HCT116 (cell line): ENCODE data around the gene GPC1. TPM values are rescaled to one million over a fixed set of nuclear protein-coding genes. Genes with fewer than 3 reads are reported as not detected.

Experiments used
- ATAC-seq: fragments of 200-7000 bp; cut with Tn5 transposase; 2 replicates; pipeline ENCODE4 v1.9.1; 2020; ENCODE audit warnings: mild to moderate bottlenecking, moderate library complexity
- BruUV-seq: library from RNA; stranded (reverse); fragments of 400-500 nt; replicated peaks from 2 replicates; lab custom pipeline; 2021; lab: Mats Ljungman, UMichigan
- CTCF ChIA-PET: fragments of 300-600 bp; sonication (Branson Sonifier 250); formaldehyde crosslinking; loops from one replicate; lab custom pipeline; 2021; ENCODE audit warnings: antibody characterized with exemption; lab: Charles Lee
- POLR2A ChIA-PET: fragments of 300-600, 350-600 bp; sonication (Branson Sonifier 250); formaldehyde crosslinking; loops from one replicate; lab custom pipeline; 2021; ENCODE audit warnings: antibody characterized with exemption; lab: Charles Lee
- RAD21 ChIA-PET, 2 experiments: fragments of 300-600 bp; sonication (Branson Sonifier 250); formaldehyde crosslinking; loops; one replicate each; lab custom pipeline; 2023; ENCODE audit warnings: low total read pairs in 2 of 2; ENCODE audit not compliant: uncharacterized antibody in 2 of 2, unreplicated experiment in 2 of 2, low non-redundant PET in 1 of 2; lab: Charles Lee
- DNase-seq: peaks from one replicate; pipeline ENCODE4 v3.0.0-alpha.2; 2010; ENCODE audit warnings: low read depth, low spot score
- H2AFZ ChIP-seq: fragments of 200-600 bp; shearing (Covaris generic), sonication (generic); 2 replicates; pipeline ENCODE4 v1.6.1; 2017; ENCODE audit warnings: low read depth, mixed run types, mixed read lengths, antibody characterized with exemption, low read length; ENCODE audit not compliant: poor library complexity, severe bottlenecking
- H3K27ac ChIP-seq: 2 replicates; pipeline ENCODE4 v1.5.1; 2012; ENCODE audit warnings: low read depth, low read length
- H3K27me3 ChIP-seq: fragments of 200-600 bp; sonication (generic); 2 replicates; pipeline ENCODE4 v1.6.1; 2016; ENCODE audit warnings: mixed run types, low read length, mixed read lengths; ENCODE audit not compliant: insufficient read depth
- H3K36me3 ChIP-seq, 2 experiments: fragments of 200-500 bp in 1 of 2; fragments of 200-600 bp in 1 of 2; sonication (Bioruptor generic) in 1 of 2; sonication (generic) in 1 of 2; 2 replicates each; pipeline versions ENCODE4 v1.5.1 to v1.6.1; 2014 to 2016; ENCODE audit warnings: low read length in 2 of 2, inconsistent platforms in 1 of 2, mixed read lengths in 1 of 2, mixed run types in 1 of 2; ENCODE audit not compliant: insufficient read depth in 2 of 2, control insufficient read depth in 1 of 2
- H3K4me1 ChIP-seq, 2 experiments: fragments of 200-600 bp in 1 of 2; sonication (generic) in 1 of 2; 2 replicates each; pipeline versions ENCODE4 v1.5.1 to v1.6.1; 2012 to 2017; ENCODE audit warnings: low read length in 2 of 2, inconsistent platforms in 1 of 2, mild to moderate bottlenecking in 1 of 2, mixed read lengths in 1 of 2, mixed run types in 1 of 2, moderate library complexity in 1 of 2; ENCODE audit not compliant: insufficient read depth in 2 of 2, control insufficient read depth in 1 of 2
- H3K4me2 ChIP-seq: fragments of 200-600 bp; sonication (generic); 2 replicates; pipeline ENCODE4 v1.6.1; 2017; ENCODE audit warnings: mixed run types, low read length, mixed read lengths
- H3K4me3 ChIP-seq, 2 experiments: fragments of 200-600 bp in 1 of 2; sonication (generic) in 1 of 2; replicated peaks in 1 of 2; 2 replicates each; pipeline ENCODE4 v1.5.1; 2011 to 2016; ENCODE audit warnings: low read length in 2 of 2, control low read depth in 1 of 2, low read depth in 1 of 2, mild to moderate bottlenecking in 1 of 2, mixed read lengths in 1 of 2, mixed run types in 1 of 2
- H3K79me2 ChIP-seq: fragments of 200-600 bp; sonication (generic); 2 replicates; pipeline ENCODE4 v1.6.1; 2017; ENCODE audit warnings: mild to moderate bottlenecking, mixed run types, low read length, moderate library complexity, mixed read lengths; ENCODE audit not compliant: insufficient read depth
- H3K9ac ChIP-seq: fragments of 200-600 bp; sonication (generic); 2 replicates; pipeline ENCODE4 v1.6.1; 2016; ENCODE audit warnings: low read length, mixed read lengths
- H3K9me2 ChIP-seq: fragments of 200-600 bp; sonication (generic), shearing (Covaris generic); 2 replicates; pipeline ENCODE4 v1.6.1; 2017; ENCODE audit warnings: mixed run types, mild to moderate bottlenecking, moderate library complexity; ENCODE audit not compliant: insufficient read depth
- H3K9me3 ChIP-seq, 2 experiments: fragments of 200-500 bp in 1 of 2; fragments of 200-600 bp in 1 of 2; sonication (Bioruptor generic) in 1 of 2; sonication (generic) in 1 of 2; 2 replicates each; pipeline ENCODE4 v1.6.1; 2014 to 2017; ENCODE audit warnings: low read length in 2 of 2, mixed read lengths in 2 of 2, inconsistent platforms in 1 of 2, low read depth in 1 of 2, mild to moderate bottlenecking in 1 of 2, mixed run types in 1 of 2, moderate library complexity in 1 of 2; ENCODE audit not compliant: control insufficient read depth in 1 of 2, insufficient read depth in 1 of 2
- H4K20me1 ChIP-seq: fragments of 200-600 bp; sonication (generic), shearing (Covaris generic); 2 replicates; pipeline ENCODE4 v1.6.1; 2017; ENCODE audit warnings: mixed run types, mild to moderate bottlenecking, moderate library complexity; ENCODE audit not compliant: insufficient read depth
- CBX3 ChIP-seq: IDR thresholded peaks from 2 replicates; pipeline ENCODE4 v1.6.1; 2012; ENCODE audit warnings: low read depth
- ELF1 ChIP-seq: IDR thresholded peaks from 2 replicates; pipeline ENCODE4 v1.6.1; 2012; ENCODE audit warnings: low read depth, borderline replicate concordance
- EZH2 ChIP-seq: fragments of 200-600 bp; sonication (generic); IDR thresholded peaks from 2 replicates; pipeline ENCODE4 v1.6.1; 2017; ENCODE audit warnings: antibody characterized with exemption, mixed run types
- JUND ChIP-seq: IDR thresholded peaks from 2 replicates; pipeline ENCODE4 v1.6.1; 2012
- POLR2AphosphoS5 ChIP-seq: IDR thresholded peaks from 2 replicates; pipeline ENCODE4 v1.6.1; 2011; ENCODE audit warnings: mild to moderate bottlenecking, low read depth, low read length, moderate library complexity
- RAD21 ChIP-seq: IDR thresholded peaks from 2 replicates; pipeline ENCODE4 v1.6.1; 2012; ENCODE audit warnings: low read depth, mild to moderate bottlenecking
- REST ChIP-seq: IDR thresholded peaks from 2 replicates; pipeline ENCODE4 v1.6.1; 2012; ENCODE audit warnings: low read depth
- SIN3A ChIP-seq: IDR thresholded peaks from 2 replicates; pipeline ENCODE4 v1.6.1; 2012; ENCODE audit warnings: low read depth
- SP1 ChIP-seq: IDR thresholded peaks from 2 replicates; pipeline ENCODE4 v1.6.1; 2012; ENCODE audit warnings: low read depth
- SRF ChIP-seq: IDR thresholded peaks from 2 replicates; pipeline ENCODE4 v1.6.1; 2012; ENCODE audit warnings: low read depth
- ZFX ChIP-seq: fragments of 450-650 bp; IDR thresholded peaks from 2 replicates; pipeline ENCODE4 v1.6.1; 2017
- ZNF274 ChIP-seq: fragments of 200-500 bp; sonication (Bioruptor generic); IDR thresholded peaks from 2 replicates; pipeline ENCODE4 v1.6.1; 2014; ENCODE audit warnings: mild to moderate bottlenecking, low read depth, low read length, inconsistent platforms
- intact Hi-C: fragments of 100-400 bp; cut with micrococcal nuclease; formaldehyde crosslinking; loops from 2 replicates; pipeline ENCODE4 v1.10.0; 2022
- total RNA-seq: library from RNA; stranded (reverse); gene quantifications from one replicate; pipeline ENCODE4 v1.2.1, GENCODE V29; 2021; ENCODE audit not compliant: unreplicated experiment
- TF ChIP-seq, protein P1 (sequence below): IDR thresholded peaks from 2 replicates; pipeline ENCODE4 v1.6.1; 2011; ENCODE audit warnings: mild to moderate bottlenecking, low read length, moderate library complexity; ENCODE audit not compliant: insufficient replicate concordance; ENCODE audit errors: extremely low read depth
- TF ChIP-seq, protein P2 (sequence below): IDR thresholded peaks from 2 replicates; pipeline ENCODE4 v1.6.1; 2012

The GPC1 gene
- total RNA-seq, 1 experiment from 2014 or later, result 79.1 TPM

- no peaks in the 10 kb centered on the region for H3K27me3 ChIP-seq
- no peak overlapping the region for H2AFZ ChIP-seq
- intact Hi-C loops, result no loop called here
- H3K79me2 ChIP-seq, result no peaks in the 10 kb centered on the region
- no peaks in the 10 kb centered on the region for H3K9me3 ChIP-seq
- RAD21 ChIA-PET, result no interaction called here
- H3K4me3 ChIP-seq, result no peak overlapping the region
- H4K20me1 ChIP-seq, result no peaks in the 10 kb centered on the region
- no TSS peak for BruUV-seq
- DNase-seq (no peak), ATAC-seq (no peak)
- no peak overlapping the region for H3K27ac ChIP-seq
- no peaks in the 10 kb centered on the region for H3K9me2 ChIP-seq
- no peak overlapping the region for H3K9ac ChIP-seq
- peaks cover 6 to 20% of the 10 kb centered on the region in 2 experiments for H3K4me1 ChIP-seq
- no peaks in the 10 kb centered on the region for H3K36me3 ChIP-seq
- H3K4me2 ChIP-seq, result no peak overlapping the region
- no peak for TF ChIP-seq SIN3A
- no peak for TF ChIP-seq CBX3
- no peak for TF ChIP-seq SRF
- TF ChIP-seq, protein P1, sequence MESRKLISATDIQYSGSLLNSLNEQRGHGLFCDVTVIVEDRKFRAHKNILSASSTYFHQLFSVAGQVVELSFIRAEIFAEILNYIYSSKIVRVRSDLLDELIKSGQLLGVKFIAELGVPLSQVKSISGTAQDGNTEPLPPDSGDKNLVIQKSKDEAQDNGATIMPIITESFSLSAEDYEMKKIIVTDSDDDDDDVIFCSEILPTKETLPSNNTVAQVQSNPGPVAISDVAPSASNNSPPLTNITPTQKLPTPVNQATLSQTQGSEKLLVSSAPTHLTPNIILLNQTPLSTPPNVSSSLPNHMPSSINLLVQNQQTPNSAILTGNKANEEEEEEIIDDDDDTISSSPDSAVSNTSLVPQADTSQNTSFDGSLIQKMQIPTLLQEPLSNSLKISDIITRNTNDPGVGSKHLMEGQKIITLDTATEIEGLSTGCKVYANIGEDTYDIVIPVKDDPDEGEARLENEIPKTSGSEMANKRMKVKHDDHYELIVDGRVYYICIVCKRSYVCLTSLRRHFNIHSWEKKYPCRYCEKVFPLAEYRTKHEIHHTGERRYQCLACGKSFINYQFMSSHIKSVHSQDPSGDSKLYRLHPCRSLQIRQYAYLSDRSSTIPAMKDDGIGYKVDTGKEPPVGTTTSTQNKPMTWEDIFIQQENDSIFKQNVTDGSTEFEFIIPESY, result no peak
- POLR2A ChIA-PET, result no interaction called here
- CTCF ChIA-PET, result interaction anchor here (1.0 kb wide), 1 partner anchor 195 kb away, joined by 5 read pairs; no protein-coding TSS in a partner anchor
These were observed 7.2 kb upstream of the GPC1 start for GRCh38 chr2:240428245-240428644.

DNA sequence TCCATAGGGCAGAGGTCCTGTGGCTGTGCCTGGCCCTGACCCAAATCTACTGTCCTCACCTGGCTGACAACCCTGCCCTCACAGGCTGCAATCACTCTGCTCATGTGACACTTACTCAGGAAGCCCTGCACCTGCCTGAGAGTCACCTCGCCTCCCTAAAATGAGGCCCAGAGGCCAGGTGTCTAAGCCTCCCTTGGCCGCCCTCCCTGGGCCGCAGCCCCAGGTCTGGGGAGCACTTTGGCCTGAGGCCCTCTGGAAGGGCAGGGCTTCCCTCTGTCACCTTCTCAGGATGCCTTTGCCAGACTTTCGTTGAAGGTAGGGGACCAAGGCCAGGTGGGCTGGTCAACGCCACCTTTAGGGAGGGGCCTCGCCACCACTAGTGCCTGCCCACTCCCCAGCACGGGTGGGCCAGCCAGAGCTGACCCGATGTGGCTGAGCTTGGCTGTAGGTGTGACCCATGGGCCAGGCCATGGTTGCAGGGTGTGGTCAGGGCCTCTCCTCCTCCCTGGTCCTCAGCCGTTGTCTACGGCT is 6.1 kb upstream of the GPC1 start:
- no peak overlapping the region for H3K27ac ChIP-seq
- no peak for ATAC-seq
- no peak overlapping the region for H3K9ac ChIP-seq
- H2AFZ ChIP-seq, result no peak overlapping the region
- POLR2A ChIA-PET, result no interaction called here
- peaks cover 17 to 32% of the 10 kb centered on the region in 2 experiments for H3K4me1 ChIP-seq
- H3K36me3 ChIP-seq, result no peaks in the 10 kb centered on the region
- no peaks in the 10 kb centered on the region for H3K9me2 ChIP-seq
- H3K4me3 ChIP-seq, result no peak overlapping the region
- no peak for DNase-seq
- no peaks in the 10 kb centered on the region for H3K9me3 ChIP-seq
- 0 out of 2 replicates have a peak, but pooled peaks cover 2% of the 10 kb centered on the region for H3K79me2 ChIP-seq
- intact Hi-C loops, result no loop called here
- H3K4me2 ChIP-seq, result no peak overlapping the region
- CTCF ChIA-PET, result interaction anchor here (1.0 kb wide), 1 partner anchor 196 kb away, joined by 5 read pairs; no protein-coding TSS in a partner anchor
- RAD21 ChIA-PET, result no interaction called here
- no peaks in the 10 kb centered on the region for H4K20me1 ChIP-seq
- H3K27me3 ChIP-seq, result no peaks in the 10 kb centered on the region
- BruUV-seq, result no TSS peak
- TF ChIP-seq SP1, result no peak
- no peak for TF ChIP-seq ZFX
- no peak for TF ChIP-seq REST
- no peak for TF ChIP-seq POLR2AphosphoS5
- TF ChIP-seq, protein P2, sequence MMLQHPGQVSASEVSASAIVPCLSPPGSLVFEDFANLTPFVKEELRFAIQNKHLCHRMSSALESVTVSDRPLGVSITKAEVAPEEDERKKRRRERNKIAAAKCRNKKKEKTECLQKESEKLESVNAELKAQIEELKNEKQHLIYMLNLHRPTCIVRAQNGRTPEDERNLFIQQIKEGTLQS, result no peak
- no peak for TF ChIP-seq ELF1
- TF ChIP-seq RAD21, result no peak
- no peak for TF ChIP-seq EZH2
- TF ChIP-seq JUND, result no peak
- no peak for TF ChIP-seq ZNF274
